Measurements from ENCODE around the gene NEXMIF. TPM values are rescaled to one million over a fixed set of nuclear protein-coding genes. Genes with fewer than 3 reads are reported as not detected.
A peak's percentile ranks its signal among the peaks of the same experiment; 100 is the strongest.
"Not testable (repeated sequence)": the region's sequence is repeated elsewhere in the genome, so short reads cannot be mapped to it uniquely, and the experiment has no call there.

NEXMIF gene
- total RNA-seq, 1 experiment from 2014 or later, result 0.94 TPM

DNA sequence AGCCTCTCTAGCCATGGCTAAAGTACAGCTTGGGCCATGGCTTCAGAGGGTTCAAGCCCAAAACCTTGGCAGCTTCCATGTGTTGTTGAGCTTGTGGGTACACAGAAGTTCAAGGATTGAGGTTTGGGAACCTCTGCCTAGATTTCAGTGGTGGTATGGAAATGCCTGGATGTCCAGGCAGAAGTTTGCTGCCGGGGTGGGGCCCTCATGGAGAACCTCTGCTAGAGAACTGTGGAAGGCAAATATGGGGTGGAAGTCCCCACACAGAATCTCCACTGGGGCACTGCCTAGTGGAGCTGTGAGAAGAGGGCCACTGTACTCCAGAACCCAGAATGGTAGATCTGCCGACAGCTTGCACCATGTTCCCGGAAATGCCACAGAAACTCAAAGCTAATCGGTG, 59.5 kb downstream of the NEXMIF start:
- Histone ChIP-seq H3K27me3 (ENCODE audit: control insufficient read depth, insufficient read depth, low read length) (no peaks in the 10 kb centered on the region), H3K36me3 (replicated peaks; ENCODE audit: control insufficient read depth, insufficient read depth, low read length) (no peaks in the 10 kb centered on the region), H3K4me3 (ENCODE audit: insufficient read depth, low read depth, low read length) (no peak overlapping the region)
- no peak for DNase-seq

DNA sequence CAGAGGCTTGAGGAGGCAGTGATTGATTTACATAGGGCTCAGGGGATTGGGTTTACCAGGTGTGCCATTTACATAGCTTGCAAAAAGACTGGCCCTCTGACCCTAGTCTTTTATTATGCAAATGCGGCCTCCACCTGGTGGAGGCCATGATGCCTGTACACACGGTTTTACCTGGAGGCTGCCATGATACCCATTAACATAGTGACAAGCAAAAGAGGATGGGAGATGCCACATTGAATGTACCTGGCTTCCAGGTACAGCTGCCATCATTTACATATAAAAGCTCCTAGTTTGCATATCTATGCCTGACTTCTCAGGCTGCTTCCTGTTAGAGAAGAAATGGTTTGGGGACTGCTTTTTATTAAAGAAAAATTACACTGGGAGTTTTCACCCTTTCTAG, 72.0 kb downstream of the NEXMIF start:
- DNase-seq, result no peak
- no peaks in the 10 kb centered on the region for H3K36me3 ChIP-seq (replicated peaks; ENCODE audit: control insufficient read depth, insufficient read depth, low read length)
- no peak overlapping the region for H3K4me3 ChIP-seq (ENCODE audit: insufficient read depth, low read depth, low read length)
- H3K27me3 ChIP-seq (ENCODE audit: control insufficient read depth, insufficient read depth, low read length), result no peaks in the 10 kb centered on the region

DNA sequence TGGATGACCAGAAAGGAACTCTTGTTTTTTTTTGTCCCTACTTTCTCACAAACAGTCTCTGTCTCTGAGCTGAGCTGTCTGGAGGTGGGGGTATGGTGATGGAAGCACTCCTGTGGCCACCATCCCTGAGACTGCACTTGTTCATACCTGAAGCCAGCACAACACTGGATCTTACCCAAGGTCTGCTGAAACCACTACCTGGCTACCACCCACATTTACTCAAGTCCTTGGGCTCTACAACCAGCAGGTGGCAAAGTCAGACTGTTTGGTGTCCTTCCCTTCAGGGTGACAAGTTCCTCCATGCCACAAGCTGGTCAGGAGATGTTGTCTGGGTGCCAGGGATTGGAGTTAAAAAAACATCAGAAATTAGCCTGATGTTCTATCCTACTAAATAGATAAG, 89.7 kb downstream of the NEXMIF start:
- H3K4me3 ChIP-seq (ENCODE audit: insufficient read depth, low read depth, low read length), result no peak overlapping the region
- DNase-seq, result no peak
- no peaks in the 10 kb centered on the region for H3K27me3 ChIP-seq (ENCODE audit: control insufficient read depth, insufficient read depth, low read length)
- H3K36me3 ChIP-seq (replicated peaks; ENCODE audit: control insufficient read depth, insufficient read depth, low read length), result no peaks in the 10 kb centered on the region

DNA sequence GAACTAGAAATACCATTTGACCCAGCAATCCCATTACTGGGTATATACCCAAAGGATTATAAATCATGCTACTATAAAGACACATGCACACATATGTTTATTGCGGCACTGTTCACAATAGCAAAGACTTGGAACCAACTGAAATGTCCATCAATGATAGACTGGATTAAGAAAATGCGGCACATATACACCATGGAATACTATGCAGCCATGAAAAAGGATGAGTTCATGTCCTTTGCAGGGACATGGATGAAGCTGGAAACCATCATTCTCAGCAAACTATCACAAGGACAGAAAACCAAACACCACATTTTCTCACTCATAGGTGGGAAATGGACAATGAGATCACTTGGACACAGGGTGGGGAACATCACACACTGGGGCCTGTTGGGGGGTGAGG, 105.5 kb downstream of the NEXMIF start:
- not testable (repeated sequence) for H3K4me3 ChIP-seq (ENCODE audit: insufficient read depth, low read depth, low read length); DNase-seq

DNA sequence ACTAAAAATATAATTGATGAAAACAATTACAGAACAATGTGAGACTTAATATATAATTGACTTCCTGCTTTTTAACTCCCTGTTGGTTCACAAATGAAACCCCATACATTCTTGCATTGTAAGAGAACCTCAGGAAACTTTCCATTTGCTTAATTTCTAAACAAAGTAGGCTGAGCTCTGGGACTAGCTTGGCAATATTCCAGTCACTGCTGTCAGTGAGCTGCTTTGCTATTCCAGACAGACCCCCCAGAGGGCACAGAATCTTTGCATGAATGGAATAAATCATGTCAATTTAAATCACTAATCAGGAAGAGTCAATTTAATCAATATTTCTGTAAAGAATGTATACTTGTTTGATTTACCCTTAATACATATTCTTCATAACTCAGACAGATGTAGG, 110.6 kb downstream of the NEXMIF start:
- no peaks in the 10 kb centered on the region for H3K36me3 ChIP-seq (replicated peaks; ENCODE audit: control insufficient read depth, insufficient read depth, low read length)
- H3K27me3 ChIP-seq (ENCODE audit: control insufficient read depth, insufficient read depth, low read length), result no peaks in the 10 kb centered on the region
- no peak for DNase-seq
- no peak overlapping the region for H3K4me3 ChIP-seq (ENCODE audit: insufficient read depth, low read depth, low read length)

More for the DNA sequence above, 105.5 kb downstream of the NEXMIF start:
- H3K27me3 ChIP-seq (ENCODE audit: control insufficient read depth, insufficient read depth, low read length); H3K36me3 ChIP-seq (replicated peaks; ENCODE audit: control insufficient read depth, insufficient read depth, low read length): not testable (repeated sequence)

DNA sequence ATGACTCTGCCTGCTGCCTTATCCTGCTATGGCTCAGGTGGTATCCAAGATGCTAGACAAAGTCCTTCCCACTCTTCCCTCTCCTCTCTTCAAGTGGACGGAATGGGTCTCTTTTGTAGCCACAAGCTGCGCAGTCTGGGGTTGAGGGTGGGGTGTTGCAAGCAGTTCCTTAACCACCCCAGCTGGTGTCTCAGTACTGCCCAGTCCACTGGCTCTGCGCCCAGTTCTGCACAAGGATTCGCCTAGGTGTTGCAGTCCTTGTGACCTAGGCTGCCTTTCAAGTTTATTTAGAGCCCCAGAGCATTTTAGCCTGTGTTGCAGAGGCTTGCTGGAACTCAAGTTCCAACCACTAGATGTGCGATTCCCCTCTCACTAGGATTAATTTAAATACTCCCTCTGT, 120.7 kb downstream of the NEXMIF start:
- no peak for DNase-seq
- no peaks in the 10 kb centered on the region for H3K36me3 ChIP-seq (replicated peaks; ENCODE audit: control insufficient read depth, insufficient read depth, low read length)
- no peak overlapping the region for H3K4me3 ChIP-seq (ENCODE audit: insufficient read depth, low read depth, low read length)
- no peaks in the 10 kb centered on the region for H3K27me3 ChIP-seq (ENCODE audit: control insufficient read depth, insufficient read depth, low read length)

DNA sequence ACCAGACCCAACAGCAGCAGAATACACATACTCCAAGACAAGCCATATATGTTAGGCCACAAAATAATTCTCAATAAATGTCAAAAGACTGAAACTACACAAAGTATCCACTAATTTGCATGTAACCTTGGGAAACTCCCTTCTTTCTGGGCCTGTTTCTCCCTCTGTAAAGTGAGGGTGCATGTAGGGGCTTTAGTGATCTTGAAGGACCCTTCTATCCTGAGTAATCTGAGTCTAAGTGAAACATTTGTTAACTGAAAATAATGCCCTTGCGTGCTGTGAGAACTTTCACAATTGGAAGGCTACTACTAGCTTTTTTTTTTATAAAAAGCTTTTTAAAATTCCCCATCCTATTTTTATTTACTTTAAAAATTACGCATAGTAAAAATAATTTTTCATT, 125.2 kb downstream of the NEXMIF start:
- Histone ChIP-seq H3K36me3 (replicated peaks; ENCODE audit: control insufficient read depth, insufficient read depth, low read length) (no peaks in the 10 kb centered on the region), H3K4me3 (ENCODE audit: insufficient read depth, low read depth, low read length) (no peak overlapping the region), H3K27me3 (ENCODE audit: control insufficient read depth, insufficient read depth, low read length) (no peaks in the 10 kb centered on the region)
- DNase-seq, result no peak

DNA sequence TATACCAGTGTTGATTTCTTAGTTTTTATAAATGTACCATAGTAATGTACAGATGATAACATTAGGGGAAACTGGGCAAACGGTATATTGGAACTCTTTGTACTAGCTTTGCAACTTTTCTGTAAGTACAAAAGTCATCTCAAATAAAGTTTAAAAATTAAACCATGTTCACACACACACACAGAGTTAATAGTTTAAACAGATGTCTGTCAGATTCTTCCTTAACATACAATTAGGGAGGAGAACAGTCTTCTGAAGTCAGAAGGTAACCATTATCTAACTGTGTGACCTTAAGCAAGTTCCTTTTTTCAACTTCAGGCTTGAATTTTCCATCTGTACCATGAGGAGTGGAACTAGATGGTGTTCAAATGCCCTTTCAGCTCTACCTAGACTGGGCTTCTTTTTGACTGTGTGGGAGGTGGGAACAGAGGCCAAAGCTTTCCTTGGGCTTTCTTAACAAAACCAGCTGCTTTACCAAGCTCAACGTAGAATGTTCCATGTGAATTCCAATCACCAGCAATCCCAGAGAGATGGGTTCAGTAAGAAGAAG, 127.8 kb downstream of the NEXMIF start:
- no peaks in the 10 kb centered on the region for H3K27me3 ChIP-seq (ENCODE audit: control insufficient read depth, insufficient read depth, low read length)
- DNase-seq, result no peak
- H3K4me3 ChIP-seq (ENCODE audit: insufficient read depth, low read depth, low read length), result no peak overlapping the region
- H3K36me3 ChIP-seq (replicated peaks; ENCODE audit: control insufficient read depth, insufficient read depth, low read length), result no peaks in the 10 kb centered on the region

DNA sequence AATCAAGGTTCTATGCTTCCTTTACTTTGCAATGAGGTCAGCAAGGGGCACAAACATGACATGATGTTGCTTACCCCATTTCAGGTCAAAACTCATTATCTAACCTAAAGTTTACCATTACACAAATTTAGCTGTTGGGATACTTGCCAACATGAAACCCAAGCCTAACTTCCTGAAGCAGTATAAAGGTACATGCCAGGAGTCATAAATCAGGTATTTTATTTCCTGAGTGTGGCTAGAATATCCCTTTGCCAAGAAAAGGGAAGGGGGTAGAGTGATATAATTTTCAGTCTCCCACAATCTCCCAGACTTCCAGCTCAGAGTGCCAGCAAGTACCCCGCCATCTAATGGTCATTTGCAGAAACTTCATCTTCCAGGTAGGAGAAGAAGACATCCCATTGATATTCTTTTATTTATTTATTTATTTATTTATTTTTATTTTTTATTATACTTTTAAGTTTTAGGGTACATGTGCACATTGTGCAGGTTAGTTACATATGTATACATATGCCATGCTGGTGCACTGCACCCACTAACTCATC, 136.6 kb downstream of the NEXMIF start:
- DNase-seq, result peak; percentile 6
- no peaks in the 10 kb centered on the region for H3K27me3 ChIP-seq (ENCODE audit: control insufficient read depth, insufficient read depth, low read length)
- H3K4me3 ChIP-seq (ENCODE audit: insufficient read depth, low read depth, low read length), result no peak overlapping the region
- H3K36me3 ChIP-seq (replicated peaks; ENCODE audit: control insufficient read depth, insufficient read depth, low read length), result no peaks in the 10 kb centered on the region

DNA sequence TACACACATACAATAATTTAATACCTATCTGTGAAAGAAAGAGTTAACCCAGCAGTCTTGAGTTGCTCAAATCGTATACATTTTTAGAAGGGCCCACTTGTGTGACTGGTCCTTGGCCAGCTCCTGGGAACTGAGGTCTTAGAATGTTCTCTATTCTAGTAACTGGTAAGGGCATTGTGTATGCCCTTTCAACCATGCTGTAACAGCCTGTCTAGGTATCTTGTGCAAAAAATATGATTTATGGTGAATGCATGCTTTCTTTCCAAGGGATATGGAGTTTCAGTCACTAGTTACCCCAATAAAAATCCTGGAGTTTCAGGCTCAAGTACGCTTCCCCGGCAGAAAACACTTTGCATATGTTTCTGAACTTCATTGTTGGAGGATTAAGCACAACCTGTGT, 140.6 kb downstream of the NEXMIF start:
- Histone ChIP-seq H3K36me3 (replicated peaks; ENCODE audit: control insufficient read depth, insufficient read depth, low read length) (no peaks in the 10 kb centered on the region), H3K4me3 (ENCODE audit: insufficient read depth, low read depth, low read length) (no peak overlapping the region), H3K27me3 (ENCODE audit: control insufficient read depth, insufficient read depth, low read length) (no peaks in the 10 kb centered on the region)
- no peak for DNase-seq

DNA sequence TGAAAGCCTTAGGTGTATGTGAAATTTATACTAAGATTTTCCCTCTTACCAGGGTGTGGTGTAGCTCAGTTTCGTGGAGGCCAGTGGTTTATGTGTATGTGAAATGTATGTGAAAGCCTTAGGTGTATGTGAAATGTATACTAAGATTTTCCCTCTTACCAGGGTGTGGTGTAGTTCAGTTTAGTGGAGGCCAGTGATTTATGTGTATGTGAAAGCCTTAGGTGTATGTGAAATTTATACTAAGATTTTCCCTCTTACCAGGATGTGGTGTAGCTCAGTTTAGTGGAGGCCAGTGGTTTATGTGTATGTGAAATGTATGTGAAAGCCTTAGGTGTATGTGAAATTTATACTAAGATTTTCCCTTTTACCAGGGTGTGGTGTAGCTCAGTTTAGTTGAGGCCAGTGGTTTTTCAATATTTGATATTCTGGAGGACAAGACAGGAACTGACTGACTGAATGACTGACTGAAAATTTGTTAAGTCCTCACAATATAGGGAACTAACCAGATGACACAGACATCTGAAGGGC, 143.7 kb downstream of the NEXMIF start:
- H3K4me3 ChIP-seq (ENCODE audit: insufficient read depth, low read depth, low read length), result no peak overlapping the region
- H3K36me3 ChIP-seq (replicated peaks; ENCODE audit: control insufficient read depth, insufficient read depth, low read length), result no peaks in the 10 kb centered on the region
- H3K27me3 ChIP-seq (ENCODE audit: control insufficient read depth, insufficient read depth, low read length), result no peaks in the 10 kb centered on the region
- DNase-seq, result no peak

DNA sequence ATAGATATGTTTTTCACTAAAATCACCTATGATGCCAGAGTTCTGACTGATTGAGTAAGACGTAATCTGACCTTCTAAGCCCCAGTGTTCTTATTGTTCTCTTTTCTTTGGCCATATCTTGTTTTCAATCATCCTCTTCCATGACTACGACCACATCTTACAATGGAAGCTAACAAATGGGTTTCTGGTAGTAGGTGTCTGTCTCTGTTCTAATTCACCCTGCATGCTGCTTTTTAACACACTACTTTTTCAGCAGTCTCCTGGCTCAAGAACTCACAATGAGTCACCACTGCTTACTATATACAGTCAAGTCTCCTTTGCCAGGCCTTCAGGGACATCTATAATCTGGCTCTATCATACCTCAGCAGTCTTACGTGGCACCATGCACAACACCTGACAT, 146.1 kb downstream of the NEXMIF start:
- Histone ChIP-seq H3K36me3 (replicated peaks; ENCODE audit: control insufficient read depth, insufficient read depth, low read length) (no peaks in the 10 kb centered on the region), H3K27me3 (ENCODE audit: control insufficient read depth, insufficient read depth, low read length) (no peaks in the 10 kb centered on the region), H3K4me3 (ENCODE audit: insufficient read depth, low read depth, low read length) (no peak overlapping the region)
- DNase-seq, result no peak

DNA sequence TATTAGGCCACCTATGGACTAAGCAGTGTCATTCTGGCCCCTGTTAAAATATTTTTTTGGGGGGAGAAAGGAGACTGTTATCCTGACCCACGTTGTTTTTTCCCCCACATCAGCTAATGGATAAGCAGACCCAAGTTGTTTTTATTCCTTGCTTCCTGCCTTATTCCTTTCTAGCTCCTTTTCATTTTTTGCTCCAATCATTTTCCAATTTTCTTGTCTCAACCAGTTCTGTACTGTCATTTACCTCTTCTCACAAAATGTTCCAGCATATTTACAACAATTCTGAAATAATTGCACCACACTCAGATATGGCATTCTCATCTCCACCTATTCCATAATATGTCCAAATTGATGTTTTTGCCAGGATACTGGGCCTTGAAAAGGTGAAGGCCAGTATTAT, 150.3 kb downstream of the NEXMIF start:
- no peak for DNase-seq
- Histone ChIP-seq H3K36me3 (replicated peaks; ENCODE audit: control insufficient read depth, insufficient read depth, low read length) (no peaks in the 10 kb centered on the region), H3K27me3 (ENCODE audit: control insufficient read depth, insufficient read depth, low read length) (no peaks in the 10 kb centered on the region), H3K4me3 (ENCODE audit: insufficient read depth, low read depth, low read length) (no peak overlapping the region)

DNA sequence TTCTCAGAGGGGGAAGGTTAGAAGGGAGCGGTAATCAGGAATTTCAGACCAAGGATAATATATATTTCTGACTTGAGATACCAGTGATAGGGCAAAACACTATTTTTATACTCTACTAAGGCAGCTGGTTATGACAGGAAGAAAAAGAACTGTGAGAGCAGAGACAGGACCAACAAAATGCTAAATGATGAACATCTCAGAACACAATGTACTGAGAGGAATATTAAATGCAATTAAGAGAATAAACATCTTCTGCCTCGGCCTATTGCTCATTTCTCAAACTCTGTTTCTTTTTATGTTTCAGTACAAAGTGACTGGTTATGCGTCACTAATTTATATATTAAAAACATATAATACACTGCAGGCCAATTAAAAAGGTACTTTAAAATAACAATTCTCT, 188.8 kb downstream of the NEXMIF start:
- H3K36me3 ChIP-seq (replicated peaks; ENCODE audit: control insufficient read depth, insufficient read depth, low read length), result no peaks in the 10 kb centered on the region

DNA sequence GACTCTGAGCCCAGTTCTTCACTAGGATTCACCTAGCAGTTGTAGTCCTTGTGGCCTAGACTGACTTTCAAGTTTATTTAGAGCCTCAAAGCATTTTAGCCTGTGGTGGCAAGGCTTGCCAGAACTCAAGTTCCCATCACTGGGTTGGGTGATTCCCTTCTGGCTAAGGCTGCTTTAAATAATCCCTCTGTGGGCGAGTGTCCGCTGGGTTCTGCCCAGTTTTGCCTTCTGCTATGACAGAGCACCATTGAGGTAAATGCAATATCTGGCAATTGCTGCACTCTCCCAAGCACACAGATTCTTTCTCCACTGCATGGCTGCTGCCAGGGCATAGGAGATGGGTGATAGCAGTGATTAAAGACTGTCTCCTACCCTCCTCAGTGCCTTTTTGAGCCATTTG, 220.0 kb downstream of the NEXMIF start:
- no peaks in the 10 kb centered on the region for H3K27me3 ChIP-seq (ENCODE audit: control insufficient read depth, insufficient read depth, low read length)
- DNase-seq, result no peak
- no peak overlapping the region for H3K4me3 ChIP-seq (ENCODE audit: insufficient read depth, low read depth, low read length)
- H3K36me3 ChIP-seq (replicated peaks; ENCODE audit: control insufficient read depth, insufficient read depth, low read length), result no peaks in the 10 kb centered on the region

More for the DNA sequence above, 188.8 kb downstream of the NEXMIF start:
- DNase-seq, result no peak
- Histone ChIP-seq H3K4me3 (ENCODE audit: insufficient read depth, low read depth, low read length) (no peak overlapping the region), H3K27me3 (ENCODE audit: control insufficient read depth, insufficient read depth, low read length) (no peaks in the 10 kb centered on the region)

DNA sequence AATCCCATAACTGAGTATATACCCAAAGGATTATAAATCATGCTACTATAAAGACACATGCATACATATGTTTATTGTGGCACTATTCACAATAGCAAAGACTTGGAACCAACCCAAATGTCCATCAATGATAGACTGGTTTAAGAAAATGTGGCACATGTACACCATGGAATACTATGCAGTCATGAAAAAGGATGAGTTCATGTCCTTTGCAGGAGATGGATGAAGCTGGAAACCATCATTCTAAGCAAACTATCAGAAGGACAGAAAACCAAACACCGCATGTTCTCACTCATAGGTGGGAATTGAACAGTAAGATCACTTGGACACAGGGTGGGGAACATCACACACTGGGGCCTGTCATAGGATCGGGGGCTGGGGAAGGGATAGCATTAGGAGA, 223.9 kb downstream of the NEXMIF start:
- DNase-seq; H3K36me3 ChIP-seq (replicated peaks; ENCODE audit: control insufficient read depth, insufficient read depth, low read length); H3K4me3 ChIP-seq (ENCODE audit: insufficient read depth, low read depth, low read length); H3K27me3 ChIP-seq (ENCODE audit: control insufficient read depth, insufficient read depth, low read length): not testable (repeated sequence)

Measured in H7 (cell line).